Endodermal cell (in vitro differentiated cells): Measurements from ENCODE around the gene ST3GAL3. TPM values are rescaled to one million over a fixed set of nuclear protein-coding genes. Genes with fewer than 3 reads are reported as not detected.

ENCODE experiments used
- DNase-seq: peaks from one replicate; pipeline ENCODE4 v3.0.0-alpha.2; 2017
- H3K27ac ChIP-seq: 2 replicates; pipeline ENCODE4 v1.5.1; 2013; ENCODE audit warnings: mild to moderate bottlenecking, low read depth, low read length, moderate library complexity
- H3K27me3 ChIP-seq: 2 replicates; pipeline ENCODE4 v1.6.1; 2013; ENCODE audit warnings: mild to moderate bottlenecking, low read length, moderate library complexity; ENCODE audit not compliant: insufficient read depth, control insufficient read depth, poor library complexity, severe bottlenecking
- H3K36me3 ChIP-seq: 2 replicates; pipeline ENCODE4 v1.7.0; 2013; ENCODE audit warnings: mild to moderate bottlenecking, low read length, moderate library complexity; ENCODE audit not compliant: control insufficient read depth, insufficient read depth
- H3K4me1 ChIP-seq: one replicate; pipeline ENCODE4 v1.7.0; 2013; ENCODE audit warnings: low read length; ENCODE audit not compliant: control insufficient read depth, insufficient read depth
- H3K4me3 ChIP-seq: 2 replicates; pipeline ENCODE4 v1.5.1; 2013; ENCODE audit warnings: mild to moderate bottlenecking, low read length, moderate library complexity
- H3K9ac ChIP-seq: 2 replicates; pipeline ENCODE4 v1.6.1; 2013; ENCODE audit warnings: mild to moderate bottlenecking, low read length, moderate library complexity; ENCODE audit not compliant: poor library complexity, severe bottlenecking; ENCODE audit errors: extremely low read depth
- H3K9me3 ChIP-seq: 2 replicates; pipeline ENCODE4 v1.6.1; 2013; ENCODE audit warnings: mild to moderate bottlenecking, low read length, moderate library complexity; ENCODE audit not compliant: control insufficient read depth
- H3K27ac Mint-ChIP-seq: 2 replicates; pipeline ENCODE4 v1.8.0; 2020; ENCODE audit warnings: mixed read lengths
- H3K27me3 Mint-ChIP-seq: 2 replicates; pipeline ENCODE4 v1.8.0; 2021; ENCODE audit warnings: mild to moderate bottlenecking, mixed read lengths; ENCODE audit not compliant: insufficient read depth
- H3K36me3 Mint-ChIP-seq: 2 replicates; pipeline ENCODE4 v1.8.0; 2020; ENCODE audit warnings: low read depth, mixed read lengths
- H3K4me1 Mint-ChIP-seq: 2 replicates; pipeline ENCODE4 v1.8.0; 2020; ENCODE audit warnings: mixed read lengths
- H3K4me3 Mint-ChIP-seq: 2 replicates; pipeline ENCODE4 v1.8.0; 2020; ENCODE audit warnings: mild to moderate bottlenecking, moderate library complexity, mixed read lengths
- H3K9me3 Mint-ChIP-seq: 2 replicates; pipeline ENCODE4 v1.8.0; 2020; ENCODE audit warnings: mild to moderate bottlenecking, mixed read lengths
- WGBS, 2 experiments: methylation state at CpG; one replicate each; pipeline versions ENCODE4 v1.1.5 to v1.1.7; 2013; ENCODE audit warnings: missing lambda C conversion rate in 2 of 2, mixed read lengths in 1 of 2; ENCODE audit not compliant: insufficient coverage in 1 of 2, insufficient read length in 1 of 2; 5-methylcytosine and 5-hydroxymethylcytosine counted together
- total RNA-seq, 2 donors: library from RNA; stranded (reverse); fragmentation: NEBNext Ultra II Directional in 1 of 2; extraction: Animal tissue kit (Norgen Biotek cat#: 25700) in 1 of 2; gene quantifications; 2 replicates in 1 of 2; 3 replicates in 1 of 2; pipeline ENCODE4 v1.2.1, GENCODE V29; 2021
- TF ChIP-seq, protein P1 (sequence below): fragments of 200-600 bp; sonication (generic); conservative IDR thresholded peaks from 2 replicates; pipeline ENCODE4 v1.5.0; 2021; ENCODE audit warnings: antibody characterized with exemption, mild to moderate bottlenecking

Gene ST3GAL3
- total RNA-seq, 2 donors from 2014 or later = 15.5 to 15.9 TPM

DNA sequence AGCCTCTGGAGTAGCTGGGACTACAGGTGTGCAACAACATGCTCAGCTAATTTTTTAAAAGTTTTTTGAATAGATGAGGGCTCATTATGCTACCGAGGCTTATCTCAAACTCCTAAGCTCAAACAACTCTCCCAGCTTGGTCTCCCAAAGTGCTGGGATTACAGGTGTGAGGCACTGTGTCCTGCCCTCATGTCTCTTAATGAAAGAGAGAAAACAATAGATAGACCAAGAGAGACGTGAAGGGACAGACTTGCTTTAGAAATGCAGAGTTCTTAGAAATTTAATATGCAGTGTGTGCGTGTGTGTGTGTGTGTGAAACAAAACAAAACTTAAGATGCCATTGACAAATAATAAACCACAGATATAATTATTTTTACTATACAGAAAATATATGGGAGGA, 105.2 kb downstream of the ST3GAL3 start:
- Mint-ChIP-seq H3K27ac (no peak overlapping the region), H3K4me1 (peaks cover 10% of the 10 kb centered on the region), H3K36me3 (peaks cover 23% of the 10 kb centered on the region), H3K9me3 (peaks cover 26% of the 10 kb centered on the region), H3K27me3 (peaks cover 3% of the 10 kb centered on the region), H3K4me3 (no peak overlapping the region)
- Histone ChIP-seq H3K27me3 (no peaks in the 10 kb centered on the region), H3K27ac (no peak overlapping the region), H3K36me3 (no peaks in the 10 kb centered on the region), H3K9ac (no peak overlapping the region), H3K4me3 (no peak overlapping the region), H3K4me1 (no peaks in the 10 kb centered on the region), H3K9me3 (peaks cover 25% of the 10 kb centered on the region)
- no peak for DNase-seq
- TF ChIP-seq, protein P1, sequence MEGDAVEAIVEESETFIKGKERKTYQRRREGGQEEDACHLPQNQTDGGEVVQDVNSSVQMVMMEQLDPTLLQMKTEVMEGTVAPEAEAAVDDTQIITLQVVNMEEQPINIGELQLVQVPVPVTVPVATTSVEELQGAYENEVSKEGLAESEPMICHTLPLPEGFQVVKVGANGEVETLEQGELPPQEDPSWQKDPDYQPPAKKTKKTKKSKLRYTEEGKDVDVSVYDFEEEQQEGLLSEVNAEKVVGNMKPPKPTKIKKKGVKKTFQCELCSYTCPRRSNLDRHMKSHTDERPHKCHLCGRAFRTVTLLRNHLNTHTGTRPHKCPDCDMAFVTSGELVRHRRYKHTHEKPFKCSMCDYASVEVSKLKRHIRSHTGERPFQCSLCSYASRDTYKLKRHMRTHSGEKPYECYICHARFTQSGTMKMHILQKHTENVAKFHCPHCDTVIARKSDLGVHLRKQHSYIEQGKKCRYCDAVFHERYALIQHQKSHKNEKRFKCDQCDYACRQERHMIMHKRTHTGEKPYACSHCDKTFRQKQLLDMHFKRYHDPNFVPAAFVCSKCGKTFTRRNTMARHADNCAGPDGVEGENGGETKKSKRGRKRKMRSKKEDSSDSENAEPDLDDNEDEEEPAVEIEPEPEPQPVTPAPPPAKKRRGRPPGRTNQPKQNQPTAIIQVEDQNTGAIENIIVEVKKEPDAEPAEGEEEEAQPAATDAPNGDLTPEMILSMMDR = no peak
- 72 to 86% methylated on average over 1 to 2 of the region's 3 CpGs for WGBS, 2 experiments

DNA sequence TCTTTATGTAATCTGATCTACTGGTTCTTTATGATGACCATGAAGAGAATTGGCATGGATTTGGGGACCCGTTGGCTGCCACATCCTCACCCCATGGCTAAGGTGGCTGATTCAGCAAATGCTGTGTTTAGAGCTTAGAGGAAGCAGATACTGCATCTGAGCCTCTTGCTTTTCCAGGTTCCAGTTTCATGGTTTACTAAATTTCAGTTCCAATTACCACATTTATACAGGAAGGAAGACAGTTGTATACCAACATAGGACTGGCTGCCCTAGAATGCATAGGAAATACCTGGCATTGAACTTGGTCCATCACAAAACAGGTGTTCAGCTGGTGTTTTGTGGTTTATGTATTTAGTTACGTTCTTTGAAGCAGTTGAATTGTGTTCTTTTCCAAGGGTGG, 107.1 kb downstream of the ST3GAL3 start:
- Mint-ChIP-seq H3K4me1 (peaks cover 10% of the 10 kb centered on the region), H3K9me3 (peaks cover 22% of the 10 kb centered on the region), H3K27me3 (peaks cover 3% of the 10 kb centered on the region), H3K4me3 (no peak overlapping the region), H3K36me3 (peaks cover 20% of the 10 kb centered on the region), H3K27ac (no peak overlapping the region)
- no peak overlapping the region for H3K27ac ChIP-seq
- DNase-seq = no peak
- H3K27me3 ChIP-seq = no peaks in the 10 kb centered on the region
- H3K9ac ChIP-seq = no peak overlapping the region
- H3K9me3 ChIP-seq = peaks cover 30% of the 10 kb centered on the region
- H3K4me3 ChIP-seq = no peak overlapping the region
- TF ChIP-seq, protein P1 = no peak
- 86 to 92% methylated on average over 1 to 2 of the region's 2 CpGs for WGBS, 2 experiments
- no peaks in the 10 kb centered on the region for H3K4me1 ChIP-seq
- no peaks in the 10 kb centered on the region for H3K36me3 ChIP-seq

DNA sequence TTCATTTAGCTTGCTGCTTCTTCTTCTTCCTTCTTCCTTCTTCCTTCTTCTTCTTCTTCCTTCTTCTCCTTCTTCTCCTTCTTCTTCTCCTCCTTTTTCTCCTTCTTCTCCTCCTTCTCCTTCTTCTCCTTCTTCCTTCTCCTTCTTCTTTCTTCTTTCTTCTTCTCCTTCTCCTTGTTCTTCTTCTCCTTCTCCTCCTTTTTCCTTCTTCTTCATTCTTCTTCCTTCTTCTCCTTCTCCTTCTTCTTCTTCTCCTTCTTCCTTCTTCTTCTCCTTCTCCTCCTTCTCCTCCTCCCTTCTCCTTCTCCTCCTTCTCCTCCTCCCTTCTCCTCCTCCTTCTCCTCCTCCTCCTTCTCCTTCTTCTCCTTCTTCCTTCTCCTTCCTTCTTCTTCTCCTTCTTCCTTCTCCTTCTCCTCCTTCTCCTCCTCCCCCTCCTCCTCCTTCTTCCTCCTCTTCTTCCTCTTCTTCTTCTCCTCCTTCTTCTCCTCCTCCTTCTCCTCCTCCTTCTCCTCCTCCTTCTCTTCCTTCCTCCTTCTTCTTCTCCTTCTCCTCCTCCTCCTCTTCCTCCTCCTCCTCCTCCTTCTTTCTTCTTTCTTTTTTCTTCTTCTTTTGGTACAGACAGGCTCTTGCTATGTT, 110.1 kb downstream of the ST3GAL3 start:
- TF ChIP-seq, protein P1 = no peak
- H3K36me3 ChIP-seq = no peaks in the 10 kb centered on the region
- H3K4me3 Mint-ChIP-seq = no peak overlapping the region
- no peak overlapping the region for H3K27ac Mint-ChIP-seq
- H3K27me3 Mint-ChIP-seq = no peaks in the 10 kb centered on the region
- H3K4me1 Mint-ChIP-seq = peaks cover 3% of the 10 kb centered on the region
- no peaks in the 10 kb centered on the region for H3K27me3 ChIP-seq
- no peak overlapping the region for H3K27ac ChIP-seq
- H3K4me1 ChIP-seq = no peaks in the 10 kb centered on the region
- H3K9me3 Mint-ChIP-seq = peaks cover 17% of the 10 kb centered on the region
- DNase-seq = no peak
- H3K4me3 ChIP-seq = no peak overlapping the region
- no peak overlapping the region for H3K9ac ChIP-seq
- peaks cover 25% of the 10 kb centered on the region for H3K9me3 ChIP-seq
- H3K36me3 Mint-ChIP-seq = peaks cover 24% of the 10 kb centered on the region
